HG03457 (cell line): ENCODE measurements around the gene CFAP251.
"Not testable (repeated sequence)": the region's sequence is repeated elsewhere in the genome, so short reads cannot be mapped to it uniquely, and the experiment has no call there.

ENCODE experiments used
- ATAC-seq: cut with Tn5 transposase; IDR thresholded peaks from one replicate; pipeline ENCODE4 v1.9.1; 2021; ENCODE audit warnings: moderate number of reproducible peaks; ENCODE audit not compliant: unreplicated experiment

Gene CFAP251, protein sequence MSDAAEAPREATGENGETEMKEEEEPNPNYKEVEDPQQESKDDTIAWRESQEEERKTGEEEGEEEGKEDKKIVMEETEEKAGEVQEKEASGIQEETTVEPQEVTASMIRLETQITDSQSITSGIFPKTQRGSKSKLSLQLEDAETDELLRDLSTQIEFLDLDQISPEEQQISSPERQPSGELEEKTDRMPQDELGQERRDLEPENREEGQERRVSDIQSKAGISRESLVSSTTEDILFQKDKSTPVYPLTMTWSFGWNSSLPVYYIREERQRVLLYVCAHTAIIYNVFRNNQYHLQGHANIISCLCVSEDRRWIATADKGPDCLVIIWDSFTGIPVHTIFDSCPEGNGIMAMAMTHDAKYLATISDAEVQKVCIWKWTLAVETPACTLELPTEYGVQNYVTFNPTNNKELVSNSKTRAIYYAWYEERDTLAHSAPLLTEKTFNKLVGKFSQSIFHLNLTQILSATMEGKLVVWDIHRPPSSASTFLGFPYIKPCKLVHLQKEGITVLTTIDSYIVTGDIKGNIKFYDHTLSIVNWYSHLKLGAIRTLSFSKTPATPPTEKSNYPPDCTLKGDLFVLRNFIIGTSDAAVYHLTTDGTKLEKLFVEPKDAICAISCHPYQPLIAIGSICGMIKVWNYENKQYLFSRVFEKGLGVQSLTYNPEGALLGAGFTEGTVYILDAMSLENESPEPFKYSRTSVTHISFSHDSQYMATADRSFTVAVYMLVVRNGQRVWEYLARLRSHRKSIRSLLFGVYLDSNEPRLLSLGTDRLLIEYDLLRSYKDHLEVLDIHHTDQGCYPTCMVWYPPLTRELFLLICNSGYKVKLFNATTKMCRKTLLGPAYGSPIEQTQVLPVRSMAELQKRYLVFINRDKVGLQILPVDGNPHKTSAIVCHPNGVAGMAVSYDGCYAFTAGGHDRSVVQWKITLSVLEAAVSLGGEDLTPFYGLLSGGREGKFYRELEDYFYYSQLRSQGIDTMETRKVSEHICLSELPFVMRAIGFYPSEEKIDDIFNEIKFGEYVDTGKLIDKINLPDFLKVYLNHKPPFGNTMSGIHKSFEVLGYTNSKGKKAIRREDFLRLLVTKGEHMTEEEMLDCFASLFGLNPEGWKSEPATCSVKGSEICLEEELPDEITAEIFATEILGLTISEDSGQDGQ

GRCh38 chr12:121917950-121918678 is at the start of gene CFAP251:
Gene CFAP251, plus strand, starts transcription at chr12:121918592. Its CDS starts 2,714 bp downstream, at chr12:121921306.
- peak; percentile 88 for ATAC-seq

DNA sequence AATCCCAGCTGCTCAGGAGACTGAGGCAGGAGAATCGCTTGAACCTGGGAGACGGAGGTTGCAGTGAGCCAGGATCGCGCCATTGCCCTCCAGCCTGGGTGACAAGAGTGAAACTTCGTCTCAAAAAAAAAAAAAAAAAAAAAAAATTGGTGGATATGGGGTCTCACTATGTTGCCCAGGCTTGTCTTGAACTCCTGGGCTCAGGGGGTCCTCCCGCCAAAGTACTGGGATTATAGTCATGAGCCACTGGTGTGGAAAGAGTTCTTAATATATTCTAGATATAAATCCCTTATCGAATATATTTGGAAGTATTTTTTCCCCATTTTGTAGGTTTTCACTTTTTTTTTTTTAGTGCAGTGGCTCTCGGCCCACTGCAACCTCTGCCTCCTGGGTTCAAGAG is 49.2 kb upstream of the CFAP251 start:
- not testable (repeated sequence) for ATAC-seq

DNA sequence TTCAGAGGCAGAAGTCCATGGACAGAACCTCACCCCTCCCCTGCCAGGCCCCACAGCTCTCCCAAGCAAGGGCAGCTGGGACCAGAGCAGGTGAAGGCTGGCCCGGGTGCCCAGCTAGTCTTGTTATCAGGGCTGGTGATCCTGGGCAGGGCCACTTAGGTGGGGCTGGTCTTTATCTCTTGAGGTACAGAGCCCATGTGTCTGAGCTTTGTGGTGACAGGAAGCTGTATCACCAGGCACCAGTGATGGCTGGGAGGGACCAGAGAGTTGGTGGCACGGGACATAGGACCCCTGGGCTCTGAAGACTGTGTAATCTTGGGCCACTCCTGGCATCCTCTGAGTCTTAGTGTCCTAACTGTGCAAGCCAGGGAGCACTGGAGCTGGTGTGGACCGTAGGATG is 46.9 kb upstream of the CFAP251 start:
- no peak for ATAC-seq

- no peak for ATAC-seq
Observed at GRCh38 chr12:121872546-121873215, 45.7 kb upstream of the CFAP251 start.

GRCh38 chr12:121873216-121873569 is 45.2 kb upstream of the CFAP251 start:
- ATAC-seq, result no peak

DNA sequence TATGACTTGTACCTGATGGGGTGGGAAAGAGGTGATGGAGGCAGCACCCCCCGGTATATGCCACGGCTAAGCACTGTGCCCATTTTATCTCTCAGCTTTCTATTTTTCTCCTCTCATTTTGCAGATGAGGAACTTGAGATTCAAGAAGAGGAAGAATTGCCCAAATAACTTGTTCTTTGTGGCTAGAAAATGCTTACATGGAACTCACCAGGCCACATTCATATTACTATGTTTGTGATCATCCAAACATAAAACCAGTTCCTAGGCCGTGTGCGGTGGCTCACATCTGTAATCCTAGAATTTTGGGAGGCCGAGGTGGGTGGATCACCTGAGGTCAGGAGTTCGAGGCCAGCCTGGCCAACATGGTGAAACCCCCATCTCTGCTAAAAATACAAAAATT is 44.3 kb upstream of the CFAP251 start:
- ATAC-seq, result no peak

DNA sequence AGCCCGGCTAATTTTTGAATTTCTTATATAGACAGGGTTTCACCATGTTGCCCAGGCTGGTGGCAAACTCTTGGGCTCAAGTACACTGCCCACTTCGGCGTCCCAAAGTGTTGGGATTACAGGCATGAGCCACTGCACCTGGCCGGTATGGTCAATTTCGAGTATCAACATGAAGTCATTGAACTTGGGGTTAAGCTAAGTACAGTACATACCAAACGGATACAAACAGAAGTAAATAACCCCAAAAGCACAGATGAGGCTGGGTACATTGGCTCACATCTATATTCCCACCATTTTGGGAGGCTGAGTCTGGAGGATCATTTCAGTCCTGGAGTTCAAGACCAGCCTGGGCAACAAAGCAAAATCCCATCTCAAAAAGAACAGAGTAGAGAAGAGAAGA is 42.8 kb upstream of the CFAP251 start:
- ATAC-seq, result no peak

- ATAC-seq, result not testable (repeated sequence)
Observed at GRCh38 chr12:121876080-121876447, 42.3 kb upstream of the CFAP251 start.

DNA sequence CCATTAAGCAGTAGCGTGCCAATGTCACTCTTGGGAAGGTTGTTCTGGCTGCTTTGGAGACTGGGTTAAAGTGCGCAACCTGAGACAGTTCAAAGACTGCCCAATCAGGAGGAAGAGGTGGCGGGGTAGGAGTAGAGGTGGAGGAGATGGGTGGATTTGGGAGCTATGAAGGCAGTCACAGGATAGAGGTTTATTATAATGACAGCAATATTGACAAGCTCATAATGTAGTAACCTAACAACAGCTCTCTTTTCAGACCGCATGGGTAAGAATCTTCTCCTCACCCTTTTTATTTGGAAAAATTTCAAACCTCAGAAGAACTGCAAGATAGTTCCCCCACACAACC is 35.1 kb upstream of the CFAP251 start:
- no peak for ATAC-seq

GRCh38 chr12:121885129-121885528 is 33.3 kb upstream of the CFAP251 start:
- ATAC-seq, result not testable (repeated sequence)

GRCh38 chr12:121888083-121888477 is 30.3 kb upstream of the CFAP251 start:
- ATAC-seq, result no peak

- ATAC-seq, result peak; percentile 79
Observed at GRCh38 chr12:121888478-121889273, 29.7 kb upstream of the CFAP251 start, which contains the start of gene PSMD9. Gene PSMD9, plus strand, starts transcription at chr12:121888790. Its CDS starts 67 bp downstream, at chr12:121888857.

- no peak for ATAC-seq
Observed at GRCh38 chr12:121889274-121889624, 29.1 kb upstream of the CFAP251 start.

- ATAC-seq, result not testable (repeated sequence)
Observed at GRCh38 chr12:121889661-121890060, 28.7 kb upstream of the CFAP251 start.

GRCh38 chr12:121892673-121893561 is 25.5 kb upstream of the CFAP251 start:
- no peak for ATAC-seq

DNA sequence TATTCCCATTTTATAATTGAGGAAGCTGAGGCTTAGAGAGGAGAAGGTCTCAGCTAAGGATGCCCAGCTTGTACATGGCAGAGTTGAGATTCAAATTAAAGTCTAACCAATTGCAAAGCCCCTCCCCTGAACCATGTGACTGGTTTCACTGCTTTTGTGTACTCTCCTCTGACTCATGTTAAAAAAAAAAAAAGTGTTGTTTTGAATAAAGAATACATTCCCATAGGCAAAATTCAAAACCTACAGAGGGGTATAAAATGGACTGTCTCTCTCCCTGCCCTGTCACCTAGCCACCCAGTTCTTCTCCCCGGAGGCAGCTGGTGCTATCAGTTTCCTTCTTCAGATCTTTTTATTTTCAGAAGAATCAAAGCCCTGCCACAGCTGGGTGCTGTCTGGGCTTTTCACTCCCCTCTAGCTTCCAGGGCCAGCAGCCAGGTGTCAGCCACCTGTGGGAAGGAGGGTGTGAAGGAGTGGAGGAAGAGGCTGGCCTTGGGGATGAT is 24.4 kb upstream of the CFAP251 start:
- no peak for ATAC-seq

GRCh38 chr12:121894633-121895032 is 23.8 kb upstream of the CFAP251 start:
- no peak for ATAC-seq

GRCh38 chr12:121898287-121898686 is 20.1 kb upstream of the CFAP251 start:
- no peak for ATAC-seq
